H1 (cell line): ENCODE data around the gene ASPG. TPM values are rescaled to one million over a fixed set of nuclear protein-coding genes. Genes with fewer than 3 reads are reported as not detected.

ENCODE experiments used
- CBX5 ChIP-seq: fragments of 300-800, 300-1000 bp; sonication (generic); IDR thresholded peaks from 2 replicates; pipeline ENCODE4 v1.7.1; 2016; ENCODE audit warnings: antibody characterized with exemption, low read length, low read depth
- CHD7 ChIP-seq: fragments of 300-600 bp; sonication (generic); IDR thresholded peaks from 2 replicates; pipeline ENCODE4 v1.7.1; 2012; ENCODE audit warnings: low read length, moderate library complexity, mild to moderate bottlenecking, inconsistent platforms; ENCODE audit not compliant: insufficient replicate concordance
- SUZ12 ChIP-seq: fragments of 200-600 bp; sonication (generic); IDR thresholded peaks from 2 replicates; pipeline ENCODE4 v1.6.1; 2012; ENCODE audit warnings: mild to moderate bottlenecking, inconsistent platforms, low read length, moderate library complexity, mixed read lengths
- TAF7 ChIP-seq: optimal IDR thresholded peaks from 2 replicates; pipeline ENCODE3; 2011; ENCODE audit warnings: low read depth, mild to moderate bottlenecking, inconsistent platforms, low read length, moderate library complexity, borderline replicate concordance
- polyA plus RNA-seq, 7 experiments: library from polyadenylated mRNA; depleted of rRNA in 3 of 7; stranded (reverse) in 5 of 7; unstranded in 2 of 7; fragments of >200 nt in 5 of 7; fragments of 200-250 nt in 2 of 7; gene quantifications; 1 replicate in 5 of 7; 2 replicates in 1 of 7; 4 replicates in 1 of 7; pipeline versions ENCODE4 v1.2.1 to v1.2.3, GENCODE V29; 2011 to 2013; ENCODE audit warnings: missing spikeins in 2 of 7, mixed read lengths in 2 of 7
- total RNA-seq: library from RNA; stranded (reverse); fragmentation: NEBNext Ultra II Directional; extraction: Animal tissue kit (Norgen Biotek cat#: 25700); gene quantifications from 2 replicates; pipeline ENCODE4 v1.2.1, GENCODE V29; 2021

The ASPG gene
- total and polyA plus RNA-seq, 2 of the 8 experiments (the other 6 are each of a cell fraction or from before 2014, with no cell fraction given): 0.34 to 0.59 TPM

- TF ChIP-seq CBX5: no peak
- TF ChIP-seq SUZ12: no peak
- no peak for TF ChIP-seq TAF7
- TF ChIP-seq CHD7: no peak
These were observed 34.8 kb downstream of the ASPG start (continued) for GRCh38 chr14:104120281-104120741.
